Neuron (in vitro differentiated cells): ENCODE results near the gene PAXIP1.
"Not testable (repeated sequence)": the region's sequence is repeated elsewhere in the genome, so short reads cannot be mapped to it uniquely, and the experiment has no call there.

Experiments used
- H2AFZ ChIP-seq: one replicate; pipeline ENCODE4 v1.6.1; 2013; ENCODE audit warnings: low read depth, mild to moderate bottlenecking, inconsistent platforms, low read length, moderate library complexity
- H3K27me3 ChIP-seq: one replicate; pipeline ENCODE4 v1.6.1; 2013; ENCODE audit warnings: low read length; ENCODE audit not compliant: insufficient read depth
- H3K36me3 ChIP-seq: one replicate; pipeline ENCODE4 v1.6.1; 2013; ENCODE audit warnings: low read length; ENCODE audit not compliant: insufficient read depth
- H3K4me1 ChIP-seq: one replicate; pipeline ENCODE4 v1.6.1; 2013; ENCODE audit warnings: low read length; ENCODE audit not compliant: insufficient read depth
- H3K4me3 ChIP-seq: 2 replicates; pipeline ENCODE4 v1.5.1; 2013; ENCODE audit warnings: mild to moderate bottlenecking, low read length, moderate library complexity
- H3K9me3 ChIP-seq: one replicate; pipeline ENCODE4 v1.6.1; 2013; ENCODE audit warnings: low read length

The PAXIP1 gene, protein sequence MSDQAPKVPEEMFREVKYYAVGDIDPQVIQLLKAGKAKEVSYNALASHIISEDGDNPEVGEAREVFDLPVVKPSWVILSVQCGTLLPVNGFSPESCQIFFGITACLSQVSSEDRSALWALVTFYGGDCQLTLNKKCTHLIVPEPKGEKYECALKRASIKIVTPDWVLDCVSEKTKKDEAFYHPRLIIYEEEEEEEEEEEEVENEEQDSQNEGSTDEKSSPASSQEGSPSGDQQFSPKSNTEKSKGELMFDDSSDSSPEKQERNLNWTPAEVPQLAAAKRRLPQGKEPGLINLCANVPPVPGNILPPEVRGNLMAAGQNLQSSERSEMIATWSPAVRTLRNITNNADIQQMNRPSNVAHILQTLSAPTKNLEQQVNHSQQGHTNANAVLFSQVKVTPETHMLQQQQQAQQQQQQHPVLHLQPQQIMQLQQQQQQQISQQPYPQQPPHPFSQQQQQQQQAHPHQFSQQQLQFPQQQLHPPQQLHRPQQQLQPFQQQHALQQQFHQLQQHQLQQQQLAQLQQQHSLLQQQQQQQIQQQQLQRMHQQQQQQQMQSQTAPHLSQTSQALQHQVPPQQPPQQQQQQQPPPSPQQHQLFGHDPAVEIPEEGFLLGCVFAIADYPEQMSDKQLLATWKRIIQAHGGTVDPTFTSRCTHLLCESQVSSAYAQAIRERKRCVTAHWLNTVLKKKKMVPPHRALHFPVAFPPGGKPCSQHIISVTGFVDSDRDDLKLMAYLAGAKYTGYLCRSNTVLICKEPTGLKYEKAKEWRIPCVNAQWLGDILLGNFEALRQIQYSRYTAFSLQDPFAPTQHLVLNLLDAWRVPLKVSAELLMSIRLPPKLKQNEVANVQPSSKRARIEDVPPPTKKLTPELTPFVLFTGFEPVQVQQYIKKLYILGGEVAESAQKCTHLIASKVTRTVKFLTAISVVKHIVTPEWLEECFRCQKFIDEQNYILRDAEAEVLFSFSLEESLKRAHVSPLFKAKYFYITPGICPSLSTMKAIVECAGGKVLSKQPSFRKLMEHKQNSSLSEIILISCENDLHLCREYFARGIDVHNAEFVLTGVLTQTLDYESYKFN

DNA sequence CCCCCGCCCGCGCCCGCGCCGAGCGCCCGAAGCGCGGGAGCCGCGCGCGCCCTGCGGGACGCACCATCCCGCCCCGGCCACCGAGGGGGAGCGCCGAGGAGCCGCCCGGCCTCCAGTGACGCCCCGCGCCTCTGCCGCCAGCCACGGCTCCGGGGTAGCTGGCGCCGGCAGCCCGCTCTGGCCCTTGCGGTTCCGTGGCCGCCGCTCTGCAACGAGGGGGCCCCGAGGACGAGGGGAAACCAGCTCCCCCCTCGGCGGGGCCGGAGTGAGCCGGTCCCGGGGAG, at the start of gene PAXIP1:
TSS of gene PAXIP1 (minus strand) at position 33 of the 284 bp plus-strand sequence. CDS start 195 bp downstream, outside the sequence.
- Histone ChIP-seq H2AFZ (peak within 1 kb of the TSS; percentile 89), H3K4me1 (peaks cover 10% of the 10 kb centered on the region), H3K9me3 (no peaks in the 10 kb centered on the region), H3K27me3 (no peaks in the 10 kb centered on the region), H3K36me3 (peaks cover 10% of the 10 kb centered on the region), H3K4me3 (peak within 1 kb of the TSS; percentile 99)

DNA sequence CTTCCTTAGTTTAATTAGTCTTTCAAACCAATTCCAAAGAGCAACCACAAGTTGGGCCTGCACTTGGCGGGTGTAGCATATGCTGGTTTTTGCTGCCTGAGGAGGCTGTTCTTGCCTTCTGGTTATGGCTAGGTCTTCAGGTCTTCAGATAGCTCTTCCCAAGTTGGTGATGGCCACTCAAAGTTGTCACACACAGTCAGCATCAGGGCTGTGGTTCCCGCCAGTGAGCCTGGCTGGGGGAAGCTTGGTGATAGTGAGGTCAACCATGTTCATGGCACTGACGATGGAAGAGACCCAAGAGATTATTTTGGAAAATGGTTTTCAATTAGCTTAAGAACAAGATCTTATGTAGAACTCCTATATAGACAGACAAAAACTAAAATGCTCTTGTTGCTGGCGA, 48.4 kb upstream of the PAXIP1 start:
- Histone ChIP-seq H3K4me1 (no peaks in the 10 kb centered on the region), H3K9me3 (no peaks in the 10 kb centered on the region), H3K27me3 (no peaks in the 10 kb centered on the region), H2AFZ (no peak overlapping the region), H3K4me3 (no peak overlapping the region), H3K36me3 (no peaks in the 10 kb centered on the region)

- Histone ChIP-seq H3K27me3 (no peaks in the 10 kb centered on the region), H3K4me3 (no peak overlapping the region), H3K4me1 (no peaks in the 10 kb centered on the region), H2AFZ (no peak overlapping the region), H3K9me3 (no peaks in the 10 kb centered on the region), H3K36me3 (no peaks in the 10 kb centered on the region)
Measured at GRCh38 chr7:155048006-155048405, 45.1 kb upstream of the PAXIP1 start.

DNA sequence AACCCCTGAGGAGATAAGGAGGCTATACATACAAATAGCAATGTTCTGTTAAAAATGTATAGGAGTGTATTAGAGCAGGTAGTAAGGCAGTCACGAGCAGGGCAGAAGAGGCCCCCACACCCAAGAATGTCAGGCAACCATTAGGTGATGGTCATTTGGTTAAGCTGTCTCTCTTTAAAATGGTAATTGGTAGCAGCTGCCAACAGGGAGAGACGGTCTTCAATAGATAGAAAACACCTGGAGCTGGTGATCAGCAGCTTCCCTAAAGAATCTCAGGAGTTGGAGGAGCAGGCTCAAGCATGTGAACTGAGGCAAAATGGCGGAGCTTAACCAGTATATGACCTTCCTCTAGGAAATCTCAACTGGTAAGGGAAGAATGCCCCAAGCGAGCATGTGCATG, 40.8 kb upstream of the PAXIP1 start:
- no peak overlapping the region for H3K4me3 ChIP-seq
- no peaks in the 10 kb centered on the region for H3K4me1 ChIP-seq
- H3K27me3 ChIP-seq = no peaks in the 10 kb centered on the region
- H3K36me3 ChIP-seq = no peaks in the 10 kb centered on the region
- no peaks in the 10 kb centered on the region for H3K9me3 ChIP-seq
- no peak overlapping the region for H2AFZ ChIP-seq

- Histone ChIP-seq H3K4me1 (no peaks in the 10 kb centered on the region), H3K4me3 (no peak overlapping the region), H3K27me3 (no peaks in the 10 kb centered on the region)
Measured at GRCh38 chr7:155038335-155038734, 35.4 kb upstream of the PAXIP1 start.

DNA sequence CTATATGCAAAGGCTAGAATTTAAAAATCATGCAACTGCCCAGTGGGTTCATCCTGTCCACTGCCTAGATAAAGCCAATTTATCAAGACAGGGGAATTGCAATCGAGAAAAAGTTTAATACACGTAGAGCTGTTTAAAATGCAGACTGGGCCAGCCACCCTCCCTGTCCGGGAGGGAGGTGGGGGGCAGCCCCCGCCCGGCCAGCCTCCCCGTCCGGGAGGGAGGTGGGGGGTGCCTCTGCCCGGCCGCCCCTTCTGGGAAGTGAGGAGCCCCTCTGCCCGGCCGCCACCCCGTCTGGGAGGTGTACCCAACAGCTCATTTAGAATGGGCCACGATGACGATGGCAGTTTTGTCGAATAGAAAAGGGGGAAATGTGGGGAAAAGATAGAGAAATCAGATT, 31.6 kb upstream of the PAXIP1 start:
- H3K4me3 ChIP-seq, H3K9me3 ChIP-seq, H3K36me3 ChIP-seq, H3K4me1 ChIP-seq, H3K27me3 ChIP-seq, H2AFZ ChIP-seq: not testable (repeated sequence)

More at GRCh38 chr7:155038335-155038734, 35.4 kb upstream of the PAXIP1 start:
- no peaks in the 10 kb centered on the region for H3K36me3 ChIP-seq
- no peak overlapping the region for H2AFZ ChIP-seq
- no peaks in the 10 kb centered on the region for H3K9me3 ChIP-seq

- no peaks in the 10 kb centered on the region for H3K4me1 ChIP-seq
- no peak overlapping the region for H2AFZ ChIP-seq
- no peaks in the 10 kb centered on the region for H3K36me3 ChIP-seq
- H3K9me3 ChIP-seq = no peaks in the 10 kb centered on the region
- H3K4me3 ChIP-seq = no peak overlapping the region
- H3K27me3 ChIP-seq = no peaks in the 10 kb centered on the region
Measured at GRCh38 chr7:155032978-155033377, 30.1 kb upstream of the PAXIP1 start.

DNA sequence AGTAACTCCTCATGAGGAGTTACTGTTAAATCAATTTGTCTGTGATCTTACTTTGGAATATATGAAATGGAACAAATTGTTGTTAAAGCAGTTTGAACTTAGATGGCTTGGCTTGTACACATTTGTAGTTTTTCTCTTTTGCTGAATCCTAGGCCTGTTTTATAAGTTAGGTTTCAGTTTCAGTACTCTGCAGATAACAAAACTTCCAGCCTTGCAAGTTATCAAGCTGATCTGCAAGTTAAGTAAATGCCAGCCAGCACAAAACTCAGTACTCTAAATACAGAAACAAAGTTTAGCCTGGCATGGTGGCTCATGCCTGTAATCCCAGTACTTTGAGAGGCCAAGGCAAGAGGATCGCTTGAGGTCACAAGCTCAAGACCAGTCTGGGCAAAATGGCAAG, 25.0 kb upstream of the PAXIP1 start:
- H3K36me3 ChIP-seq = no peaks in the 10 kb centered on the region
- H3K4me3 ChIP-seq = no peak overlapping the region
- H3K27me3 ChIP-seq = peaks cover under 1% of the 10 kb centered on the region
- no peaks in the 10 kb centered on the region for H3K9me3 ChIP-seq
- no peaks in the 10 kb centered on the region for H3K4me1 ChIP-seq
- no peak overlapping the region for H2AFZ ChIP-seq

GRCh38 chr7:155021699-155022145, 18.8 kb upstream of the PAXIP1 start:
- Histone ChIP-seq H3K4me1 (no peaks in the 10 kb centered on the region), H2AFZ (no peak overlapping the region), H3K27me3 (peaks cover 4% of the 10 kb centered on the region), H3K4me3 (no peak overlapping the region), H3K9me3 (no peaks in the 10 kb centered on the region), H3K36me3 (no peaks in the 10 kb centered on the region)

DNA sequence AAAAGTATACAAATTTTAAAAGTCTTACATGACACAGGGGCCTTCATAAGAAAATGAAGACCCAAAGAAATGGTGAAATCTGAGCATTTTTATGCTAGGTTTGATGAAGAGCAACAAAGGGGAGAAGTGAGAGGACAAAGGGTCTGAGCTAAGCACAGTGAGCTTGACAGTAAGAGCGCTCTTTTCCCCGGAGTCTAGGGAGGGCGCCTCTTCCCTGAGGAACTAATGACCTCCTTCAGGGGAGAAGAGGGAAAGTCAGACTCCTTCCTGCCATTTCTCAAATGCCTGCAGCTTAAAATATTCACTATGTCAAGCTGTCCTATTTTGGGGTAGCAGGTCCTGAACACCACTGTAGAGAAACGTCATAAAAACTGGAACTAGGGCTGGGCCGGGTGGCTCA, 18.1 kb upstream of the PAXIP1 start:
- Histone ChIP-seq H3K36me3 (no peaks in the 10 kb centered on the region), H3K4me1 (no peaks in the 10 kb centered on the region), H2AFZ (no peak overlapping the region), H3K27me3 (peaks cover 4% of the 10 kb centered on the region), H3K9me3 (no peaks in the 10 kb centered on the region), H3K4me3 (no peak overlapping the region)

DNA sequence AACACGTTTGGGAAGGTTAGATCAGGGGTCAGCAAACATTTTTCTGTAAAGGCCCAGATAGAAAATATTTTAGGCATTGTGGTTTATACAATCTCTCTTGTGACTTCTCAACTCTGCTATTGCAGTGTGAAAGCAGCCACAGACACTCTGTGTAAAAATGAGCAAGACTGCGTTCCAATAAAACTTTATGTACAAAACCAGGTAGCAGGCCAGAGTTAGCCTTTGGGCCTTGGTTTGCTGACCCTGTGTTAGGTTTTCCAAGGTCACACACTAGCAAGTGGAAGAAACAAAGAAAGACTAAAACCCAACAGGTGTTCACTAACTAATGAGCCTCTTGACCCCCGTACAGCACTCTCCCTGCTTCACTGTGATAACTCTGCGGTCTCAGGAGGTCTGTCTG, 14.9 kb upstream of the PAXIP1 start:
- Histone ChIP-seq H2AFZ (no peak overlapping the region), H3K27me3 (peaks cover 3% of the 10 kb centered on the region)

GRCh38 chr7:155011086-155011485, 8.2 kb upstream of the PAXIP1 start:
- Histone ChIP-seq H2AFZ (no peak overlapping the region), H3K9me3 (no peaks in the 10 kb centered on the region), H3K4me1 (no peaks in the 10 kb centered on the region), H3K4me3 (no peak overlapping the region), H3K36me3 (no peaks in the 10 kb centered on the region), H3K27me3 (no peaks in the 10 kb centered on the region)

More for the DNA sequence above, 14.9 kb upstream of the PAXIP1 start:
- Histone ChIP-seq H3K36me3 (no peaks in the 10 kb centered on the region), H3K4me3 (no peak overlapping the region), H3K9me3 (no peaks in the 10 kb centered on the region), H3K4me1 (no peaks in the 10 kb centered on the region)

DNA sequence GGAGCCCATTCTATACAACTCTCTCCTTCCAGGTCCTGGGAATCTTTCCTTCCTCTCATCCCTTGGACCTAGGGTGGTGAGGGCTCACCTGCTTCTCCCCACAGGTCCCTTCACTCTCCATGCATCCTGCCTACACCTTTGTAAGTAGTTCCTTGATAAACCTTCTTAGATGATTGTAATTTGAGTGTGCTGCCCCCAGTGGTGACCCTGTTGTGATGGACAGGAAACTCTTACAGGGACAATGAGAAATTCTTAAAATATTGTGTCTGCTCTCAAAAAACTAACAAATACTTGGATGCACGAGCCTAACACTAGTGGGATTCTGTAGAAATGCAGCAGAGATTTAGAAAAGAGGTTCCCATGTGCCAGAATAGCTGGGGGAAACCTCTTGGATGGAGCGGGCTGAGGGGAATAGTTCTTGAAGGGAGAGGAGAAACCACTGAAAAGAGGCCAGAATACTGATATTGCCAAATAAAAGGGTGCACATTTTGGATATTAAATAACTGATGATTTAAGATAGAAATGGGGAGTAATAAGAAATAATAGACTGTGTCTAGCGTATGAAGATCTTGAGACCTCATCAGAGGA, 6.7 kb upstream of the PAXIP1 start:
- H3K9me3 ChIP-seq = no peaks in the 10 kb centered on the region
- H2AFZ ChIP-seq = no peak overlapping the region

More for the DNA sequence above, 6.7 kb upstream of the PAXIP1 start:
- no peaks in the 10 kb centered on the region for H3K36me3 ChIP-seq
- H3K4me1 ChIP-seq = no peaks in the 10 kb centered on the region
- no peaks in the 10 kb centered on the region for H3K27me3 ChIP-seq
- H3K4me3 ChIP-seq = no peak overlapping the region
